Lower leg skin (tissue), 3 donors: ENCODE data around the gene SRSF2.

ENCODE experiments used
- POLR2A ChIP-seq, 2 donors: fragments of 450-650 bp; IDR thresholded peaks; one replicate each; pipeline ENCODE4 v1.6.1; 2016 to 2017; ENCODE audit warnings: antibody characterized with exemption in 2 of 2, mild to moderate bottlenecking in 1 of 2, moderate library complexity in 1 of 2
- TF ChIP-seq, protein P1 (sequence below), 3 donors: fragments of 450-650 bp; IDR thresholded peaks; one replicate each; pipeline ENCODE4 v1.5.1; 2016; ENCODE audit warnings: antibody characterized with exemption in 3 of 3, mild to moderate bottlenecking in 3 of 3, moderate library complexity in 2 of 3

DNA sequence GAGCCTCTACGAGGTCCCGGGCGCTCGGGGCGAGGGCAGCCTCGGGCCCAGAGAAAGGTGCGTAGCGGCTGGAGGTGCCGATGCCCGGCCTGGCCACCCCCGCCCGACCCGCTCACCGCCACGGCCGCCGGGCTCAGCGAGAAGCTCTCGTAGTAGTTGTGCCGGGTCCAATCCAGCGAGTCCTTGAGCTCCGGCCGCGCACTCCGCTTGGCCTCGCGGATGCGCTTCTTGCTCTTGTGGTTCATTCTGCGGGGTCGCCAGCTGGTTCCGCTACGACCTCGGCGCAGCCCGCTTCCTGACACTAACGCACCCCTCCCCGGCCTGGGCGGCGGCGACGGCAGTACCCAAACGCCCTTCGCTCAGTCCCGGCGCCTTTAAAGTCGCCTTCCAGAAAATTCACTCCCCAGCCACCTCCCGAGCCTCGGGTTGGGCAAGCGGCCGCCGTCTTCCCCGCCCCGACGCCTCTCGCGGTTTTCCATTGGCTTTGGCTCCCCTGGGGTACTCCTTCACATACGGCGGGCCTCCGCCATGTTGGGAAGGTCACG, 10.8 kb downstream of the SRSF2 start, which contains the start of gene JMJD6:
- TF ChIP-seq POLR2A (IDR thresholded peaks at IDR 0.05): peak in 1 of 2 donors; percentile 62
- TF ChIP-seq, protein P1, sequence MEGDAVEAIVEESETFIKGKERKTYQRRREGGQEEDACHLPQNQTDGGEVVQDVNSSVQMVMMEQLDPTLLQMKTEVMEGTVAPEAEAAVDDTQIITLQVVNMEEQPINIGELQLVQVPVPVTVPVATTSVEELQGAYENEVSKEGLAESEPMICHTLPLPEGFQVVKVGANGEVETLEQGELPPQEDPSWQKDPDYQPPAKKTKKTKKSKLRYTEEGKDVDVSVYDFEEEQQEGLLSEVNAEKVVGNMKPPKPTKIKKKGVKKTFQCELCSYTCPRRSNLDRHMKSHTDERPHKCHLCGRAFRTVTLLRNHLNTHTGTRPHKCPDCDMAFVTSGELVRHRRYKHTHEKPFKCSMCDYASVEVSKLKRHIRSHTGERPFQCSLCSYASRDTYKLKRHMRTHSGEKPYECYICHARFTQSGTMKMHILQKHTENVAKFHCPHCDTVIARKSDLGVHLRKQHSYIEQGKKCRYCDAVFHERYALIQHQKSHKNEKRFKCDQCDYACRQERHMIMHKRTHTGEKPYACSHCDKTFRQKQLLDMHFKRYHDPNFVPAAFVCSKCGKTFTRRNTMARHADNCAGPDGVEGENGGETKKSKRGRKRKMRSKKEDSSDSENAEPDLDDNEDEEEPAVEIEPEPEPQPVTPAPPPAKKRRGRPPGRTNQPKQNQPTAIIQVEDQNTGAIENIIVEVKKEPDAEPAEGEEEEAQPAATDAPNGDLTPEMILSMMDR (IDR thresholded peaks at IDR 0.05): no peak
